HAP-1 (cell line): ENCODE results near the gene LRRC27.

ENCODE experiments used
- DNase-seq, 2 experiments: peaks; one replicate each; pipeline ENCODE4 v3.0.0-alpha.2; 2016 to 2020; ENCODE audit warnings: low spot score in 2 of 2
- H3K27me3 ChIP-seq: fragments of 250-450 bp; sonication (Bioruptor Pico); 2 replicates; pipeline ENCODE4 v1.5.1; 2020; ENCODE audit warnings: low read depth, mild to moderate bottlenecking, moderate library complexity
- H3K36me3 ChIP-seq: fragments of 250-450 bp; sonication (Bioruptor Pico); replicated peaks from 2 replicates; pipeline ENCODE4 v1.5.1; 2020; ENCODE audit warnings: mild to moderate bottlenecking
- H3K4me1 ChIP-seq: fragments of 250-450 bp; sonication (Bioruptor Pico); 2 replicates; pipeline ENCODE4 v1.5.1; 2020; ENCODE audit warnings: mild to moderate bottlenecking
- H3K4me3 ChIP-seq: fragments of 250-450 bp; sonication (Bioruptor Pico); 2 replicates; pipeline ENCODE4 v1.5.1; 2020; ENCODE audit warnings: mild to moderate bottlenecking, moderate library complexity
- H3K9me3 ChIP-seq: fragments of 250-450 bp; sonication (Bioruptor Pico); 2 replicates; pipeline ENCODE4 v1.5.1; 2020; ENCODE audit warnings: mild to moderate bottlenecking, moderate library complexity
- in situ Hi-C: fragments of 300-500 bp; cut with MboI; formaldehyde crosslinking; loops from 3 replicates; pipeline ENCODE4 v1.14.3; 2020; ENCODE audit warnings: low sequenced_read_pairs, inconsistent platforms, mixed read lengths

LRRC27 gene

GRCh38 chr10:132413226-132414205, 81.5 kb downstream of the LRRC27 start:
- H3K36me3 ChIP-seq, result no peaks in the 10 kb centered on the region
- no peak overlapping the region for H3K4me3 ChIP-seq
- DNase-seq, result peak in 1 of 2 experiments; percentile 52
- in situ Hi-C loops, result no loop called here
- H3K4me1 ChIP-seq, result peaks cover 3% of the 10 kb centered on the region
- no peaks in the 10 kb centered on the region for H3K27me3 ChIP-seq
- no peaks in the 10 kb centered on the region for H3K9me3 ChIP-seq

- Histone ChIP-seq H3K36me3 (no peaks in the 10 kb centered on the region), H3K4me1 (peaks cover 10% of the 10 kb centered on the region), H3K9me3 (no peaks in the 10 kb centered on the region), H3K4me3 (no peak overlapping the region), H3K27me3 (no peaks in the 10 kb centered on the region)
- no peak for DNase-seq
- in situ Hi-C loops, result no loop called here
Measured at GRCh38 chr10:132414402-132415016, 82.5 kb downstream of the LRRC27 start.

DNA sequence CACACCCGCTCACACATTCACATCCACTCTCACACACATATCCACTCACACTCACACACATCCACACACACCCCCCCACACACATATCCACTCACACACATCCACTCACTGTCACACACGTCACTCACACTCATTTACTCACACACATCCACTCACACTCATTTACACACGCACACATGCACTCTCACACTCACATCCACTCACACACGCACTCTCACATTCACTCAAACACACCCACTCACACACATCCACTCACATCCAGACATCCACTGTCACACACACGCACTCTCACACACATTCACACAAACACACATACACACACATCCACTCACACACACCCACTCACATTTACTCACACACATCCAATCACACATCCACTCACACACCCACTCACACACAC, 83.3 kb downstream of the LRRC27 start:
- in situ Hi-C loops, result no loop called here
- H3K4me1 ChIP-seq, result peaks cover 11% of the 10 kb centered on the region
- no peaks in the 10 kb centered on the region for H3K36me3 ChIP-seq
- H3K9me3 ChIP-seq, result no peaks in the 10 kb centered on the region
- no peak overlapping the region for H3K4me3 ChIP-seq
- DNase-seq, result no peak
- no peaks in the 10 kb centered on the region for H3K27me3 ChIP-seq

GRCh38 chr10:132415956-132416355, 84.0 kb downstream of the LRRC27 start:
- Histone ChIP-seq H3K4me3 (no peak overlapping the region), H3K27me3 (no peaks in the 10 kb centered on the region), H3K9me3 (no peaks in the 10 kb centered on the region), H3K4me1 (peaks cover 18% of the 10 kb centered on the region), H3K36me3 (no peaks in the 10 kb centered on the region)
- in situ Hi-C loops, result no loop called here
- no peak for DNase-seq

GRCh38 chr10:132416566-132417256, 84.7 kb downstream of the LRRC27 start:
- H3K4me1 ChIP-seq, result peaks cover 25% of the 10 kb centered on the region
- no peaks in the 10 kb centered on the region for H3K9me3 ChIP-seq
- in situ Hi-C loops, result no loop called here
- no peaks in the 10 kb centered on the region for H3K36me3 ChIP-seq
- no peak for DNase-seq
- H3K27me3 ChIP-seq, result no peaks in the 10 kb centered on the region
- H3K4me3 ChIP-seq, result no peak overlapping the region

DNA sequence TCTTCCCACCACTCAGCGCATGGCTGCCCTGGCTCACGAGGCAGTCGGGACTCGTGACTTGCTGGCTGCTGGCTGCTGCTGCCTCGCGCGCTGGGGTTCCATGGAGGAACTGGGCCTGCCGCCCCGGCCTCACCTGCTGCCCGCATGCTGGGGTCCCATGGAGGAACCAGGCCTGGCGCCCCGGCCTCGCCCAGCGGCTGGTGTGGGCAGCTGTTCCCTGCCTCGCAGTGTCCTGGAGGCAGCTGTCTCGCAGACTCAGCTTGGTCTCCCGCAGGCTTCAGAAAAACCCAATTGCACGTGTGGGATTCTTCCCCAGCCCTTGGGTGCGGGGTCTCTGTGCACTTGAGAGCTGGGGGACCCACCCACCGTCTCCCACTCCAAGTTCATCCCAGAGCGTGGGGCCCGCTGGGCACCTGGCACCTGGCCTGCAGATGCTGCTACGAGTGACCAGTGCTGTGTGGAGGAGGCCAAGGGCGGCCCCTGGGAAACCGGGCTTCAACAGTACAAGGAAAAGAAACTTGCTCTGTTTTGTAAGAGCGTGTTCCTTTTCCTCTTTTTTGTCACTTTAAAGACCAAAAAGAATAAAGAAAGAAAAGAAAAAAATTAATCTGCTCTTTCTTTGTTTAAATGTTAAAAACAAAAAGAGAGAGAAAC, 85.4 kb downstream of the LRRC27 start:
- H3K4me1 ChIP-seq, result peaks cover 30% of the 10 kb centered on the region
- no peaks in the 10 kb centered on the region for H3K9me3 ChIP-seq
- no peaks in the 10 kb centered on the region for H3K27me3 ChIP-seq
- H3K36me3 ChIP-seq, result no peaks in the 10 kb centered on the region
- no peak for DNase-seq
- H3K4me3 ChIP-seq, result no peak overlapping the region
- in situ Hi-C loops, result no loop called here

- Histone ChIP-seq H3K4me1 (peaks cover 30% of the 10 kb centered on the region), H3K9me3 (no peaks in the 10 kb centered on the region), H3K36me3 (no peaks in the 10 kb centered on the region), H3K27me3 (no peaks in the 10 kb centered on the region), H3K4me3 (no peak overlapping the region)
- in situ Hi-C loops, result no loop called here
- DNase-seq, result no peak
Measured at GRCh38 chr10:132417957-132418441, 86.0 kb downstream of the LRRC27 start.

DNA sequence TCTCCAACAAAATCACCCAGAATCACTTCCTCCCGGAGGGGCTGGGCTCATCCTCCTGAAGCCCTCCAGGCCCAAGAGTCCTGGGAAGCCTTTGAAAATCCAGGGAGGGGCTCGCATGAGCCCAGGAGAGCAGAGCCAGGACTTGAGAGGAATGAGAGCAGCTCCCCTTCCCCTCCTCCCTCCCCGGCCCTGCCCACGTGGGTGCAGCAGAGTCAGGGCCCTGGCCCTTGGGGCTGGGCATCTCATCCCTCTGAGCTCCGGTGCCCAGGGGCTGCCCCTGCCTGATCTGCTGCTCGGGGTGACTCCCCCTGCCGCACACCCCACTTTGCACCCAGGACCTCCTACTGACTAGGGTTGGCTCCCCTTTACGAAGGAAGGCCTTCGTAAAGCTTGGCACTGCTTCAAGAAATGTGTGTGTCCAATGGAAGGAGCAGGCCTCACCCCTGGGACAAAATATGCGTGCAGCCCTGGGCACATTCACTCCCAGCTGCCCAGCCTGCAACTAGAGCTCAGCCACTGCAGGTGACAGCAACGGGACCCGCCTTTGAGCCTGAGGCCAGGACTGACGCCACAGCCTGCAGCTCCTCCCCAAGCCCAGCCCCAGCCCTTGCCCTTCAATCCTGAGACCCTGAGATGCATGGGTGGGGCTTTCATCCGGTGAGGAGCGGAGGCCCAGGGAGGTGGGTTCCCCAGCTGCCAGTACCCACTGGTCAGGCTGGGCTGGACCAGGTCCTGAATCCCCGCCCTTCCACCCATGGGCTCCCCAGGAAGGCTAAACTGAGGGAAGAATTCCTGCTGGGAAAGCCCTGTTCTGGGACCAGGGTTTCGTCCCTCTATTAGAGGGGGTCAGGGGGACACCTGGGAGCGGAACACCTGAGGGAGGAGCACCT, 86.8 kb downstream of the LRRC27 start:
- H3K9me3 ChIP-seq, result no peaks in the 10 kb centered on the region
- peaks cover 30% of the 10 kb centered on the region for H3K4me1 ChIP-seq
- no peaks in the 10 kb centered on the region for H3K27me3 ChIP-seq
- no peaks in the 10 kb centered on the region for H3K36me3 ChIP-seq
- in situ Hi-C loops, result no loop called here
- DNase-seq, result peak; percentile 64 to 90
- no peak overlapping the region for H3K4me3 ChIP-seq

- in situ Hi-C loops, result no loop called here
- Histone ChIP-seq H3K9me3 (no peaks in the 10 kb centered on the region), H3K27me3 (no peaks in the 10 kb centered on the region), H3K36me3 (no peaks in the 10 kb centered on the region), H3K4me1 (peaks cover 30% of the 10 kb centered on the region), H3K4me3 (no peak overlapping the region)
- DNase-seq, result peak in 1 of 2 experiments; percentile 51
Measured at GRCh38 chr10:132419538-132420468, 87.8 kb downstream of the LRRC27 start.

DNA sequence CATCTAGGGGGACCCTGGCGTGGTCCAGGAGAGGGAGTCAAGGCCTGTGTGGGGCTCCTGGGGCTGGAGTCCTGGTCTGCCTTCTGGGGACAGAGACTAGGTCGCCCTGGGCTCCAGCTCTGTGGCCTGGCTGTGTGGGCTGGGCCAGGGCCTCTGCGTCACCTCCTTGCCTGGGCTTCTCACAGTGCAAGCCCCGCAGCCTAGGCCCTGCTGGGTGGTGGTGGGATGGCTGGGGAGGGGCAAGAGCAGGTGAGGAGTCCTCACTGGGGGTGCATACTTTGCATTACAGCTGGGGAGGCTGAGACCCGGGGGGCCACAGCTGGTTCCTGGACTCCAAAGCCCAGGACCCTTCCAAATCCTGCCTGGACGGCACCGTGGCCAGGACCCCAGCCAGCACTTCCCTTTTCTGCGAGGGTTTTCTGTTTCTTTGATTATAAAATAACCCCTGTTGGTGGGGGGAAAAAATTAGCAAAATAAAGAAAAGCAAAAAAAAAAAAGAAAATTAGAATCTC, 88.5 kb downstream of the LRRC27 start:
- in situ Hi-C loops, result no loop called here
- peaks cover 30% of the 10 kb centered on the region for H3K4me1 ChIP-seq
- H3K9me3 ChIP-seq, result no peaks in the 10 kb centered on the region
- DNase-seq, result peak in 1 of 2 experiments; percentile 43
- no peaks in the 10 kb centered on the region for H3K27me3 ChIP-seq
- H3K4me3 ChIP-seq, result no peak overlapping the region
- H3K36me3 ChIP-seq, result no peaks in the 10 kb centered on the region

DNA sequence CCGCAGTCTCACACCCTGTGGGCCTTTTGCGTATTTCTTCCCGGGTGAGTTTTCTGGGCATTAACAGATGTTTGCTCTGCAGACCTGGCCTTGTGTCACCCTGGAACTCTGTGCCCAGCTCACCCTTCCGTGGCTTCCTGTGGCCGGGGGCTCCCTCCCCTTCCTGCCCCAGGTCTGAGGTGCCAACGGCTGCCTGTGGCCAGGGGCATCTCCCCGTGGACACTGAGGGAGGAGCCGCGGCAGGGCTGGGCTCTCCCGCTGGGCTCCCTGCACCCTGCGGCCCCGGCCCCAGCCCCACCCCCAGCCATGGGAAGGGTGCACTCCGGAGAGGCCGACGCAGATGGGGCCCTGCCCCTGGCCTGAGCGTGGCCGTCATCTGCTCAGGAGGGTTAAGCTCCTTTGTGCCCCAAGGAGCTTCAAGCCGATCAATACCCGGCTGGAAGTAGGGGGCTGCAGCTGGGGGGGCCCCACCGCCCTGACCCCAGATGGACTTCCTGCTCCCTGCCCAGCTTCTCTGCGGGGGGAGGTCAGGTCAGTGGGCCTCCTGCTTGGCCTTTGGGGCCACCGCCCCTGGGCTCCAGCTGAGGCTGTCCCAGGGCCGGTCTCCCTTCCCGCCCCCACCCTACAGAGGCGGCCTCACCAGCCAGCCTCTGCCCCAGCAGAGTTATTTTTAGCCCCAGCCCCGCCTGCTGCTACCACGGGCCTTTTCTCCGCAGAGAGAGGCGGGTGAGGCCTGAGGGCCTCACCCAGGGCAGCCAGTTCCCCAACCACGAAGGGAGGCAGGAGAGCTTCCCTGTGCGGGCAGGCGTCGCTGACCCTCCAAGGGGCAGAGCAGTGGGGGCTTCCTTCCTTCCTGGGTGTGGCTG, 89.2 kb downstream of the LRRC27 start:
- Histone ChIP-seq H3K9me3 (no peaks in the 10 kb centered on the region), H3K27me3 (no peaks in the 10 kb centered on the region), H3K4me1 (peaks cover 30% of the 10 kb centered on the region), H3K4me3 (no peak overlapping the region), H3K36me3 (no peaks in the 10 kb centered on the region)
- in situ Hi-C loops, result no loop called here
- peak; percentile 40 to 78 for DNase-seq
